Urinary bladder (tissue), 4 donors: Measurements from ENCODE around the gene ACOT7. TPM values are rescaled to one million over a fixed set of nuclear protein-coding genes. Genes with fewer than 3 reads are reported as not detected.
"Not testable (repeated sequence)": the region's sequence is repeated elsewhere in the genome, so short reads cannot be mapped to it uniquely, and the experiment has no call there.

Experiments used
- DNase-seq: peaks from one replicate; pipeline ENCODE4 v3.0.0-alpha.2; 2015; ENCODE audit errors: extremely low spot score
- H3K27ac ChIP-seq: one replicate; pipeline ENCODE4 v1.5.1; 2013; ENCODE audit warnings: low read depth, mild to moderate bottlenecking, moderate library complexity
- H3K36me3 ChIP-seq: one replicate; pipeline ENCODE4 v1.6.1; 2013; ENCODE audit warnings: mild to moderate bottlenecking, moderate library complexity; ENCODE audit not compliant: insufficient read depth
- H3K4me1 ChIP-seq: one replicate; pipeline ENCODE4 v1.6.1; 2013; ENCODE audit warnings: mild to moderate bottlenecking, moderate library complexity; ENCODE audit not compliant: insufficient read depth
- H3K4me3 ChIP-seq: one replicate; pipeline ENCODE4 v1.5.1; 2013; ENCODE audit warnings: low read depth, low read length
- WGBS: extraction: QIAGEN DNeasy Blood & Tissue Kit; methylation state at CpG from one replicate; pipeline ENCODE4 v1.1.7; 2013; 5-methylcytosine and 5-hydroxymethylcytosine counted together
- polyA plus RNA-seq: library from polyadenylated mRNA; stranded (reverse); fragments of 200-250 nt; gene quantifications from one replicate; pipeline ENCODE4 v1.2.3, GENCODE V29; 2013
- total RNA-seq: library from RNA; depleted of rRNA; stranded (reverse); fragments of >200 nt; gene quantifications from one replicate; pipeline ENCODE4 v1.2.3, GENCODE V29; 2014
- donor health status: healthy with polysubstance abuse.
- donor health status: healthy.

The ACOT7 gene, protein sequence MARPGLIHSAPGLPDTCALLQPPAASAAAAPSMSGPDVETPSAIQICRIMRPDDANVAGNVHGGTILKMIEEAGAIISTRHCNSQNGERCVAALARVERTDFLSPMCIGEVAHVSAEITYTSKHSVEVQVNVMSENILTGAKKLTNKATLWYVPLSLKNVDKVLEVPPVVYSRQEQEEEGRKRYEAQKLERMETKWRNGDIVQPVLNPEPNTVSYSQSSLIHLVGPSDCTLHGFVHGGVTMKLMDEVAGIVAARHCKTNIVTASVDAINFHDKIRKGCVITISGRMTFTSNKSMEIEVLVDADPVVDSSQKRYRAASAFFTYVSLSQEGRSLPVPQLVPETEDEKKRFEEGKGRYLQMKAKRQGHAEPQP
- total RNA-seq = 6.9 TPM
- 36.8 TPM for polyA plus RNA-seq

DNA sequence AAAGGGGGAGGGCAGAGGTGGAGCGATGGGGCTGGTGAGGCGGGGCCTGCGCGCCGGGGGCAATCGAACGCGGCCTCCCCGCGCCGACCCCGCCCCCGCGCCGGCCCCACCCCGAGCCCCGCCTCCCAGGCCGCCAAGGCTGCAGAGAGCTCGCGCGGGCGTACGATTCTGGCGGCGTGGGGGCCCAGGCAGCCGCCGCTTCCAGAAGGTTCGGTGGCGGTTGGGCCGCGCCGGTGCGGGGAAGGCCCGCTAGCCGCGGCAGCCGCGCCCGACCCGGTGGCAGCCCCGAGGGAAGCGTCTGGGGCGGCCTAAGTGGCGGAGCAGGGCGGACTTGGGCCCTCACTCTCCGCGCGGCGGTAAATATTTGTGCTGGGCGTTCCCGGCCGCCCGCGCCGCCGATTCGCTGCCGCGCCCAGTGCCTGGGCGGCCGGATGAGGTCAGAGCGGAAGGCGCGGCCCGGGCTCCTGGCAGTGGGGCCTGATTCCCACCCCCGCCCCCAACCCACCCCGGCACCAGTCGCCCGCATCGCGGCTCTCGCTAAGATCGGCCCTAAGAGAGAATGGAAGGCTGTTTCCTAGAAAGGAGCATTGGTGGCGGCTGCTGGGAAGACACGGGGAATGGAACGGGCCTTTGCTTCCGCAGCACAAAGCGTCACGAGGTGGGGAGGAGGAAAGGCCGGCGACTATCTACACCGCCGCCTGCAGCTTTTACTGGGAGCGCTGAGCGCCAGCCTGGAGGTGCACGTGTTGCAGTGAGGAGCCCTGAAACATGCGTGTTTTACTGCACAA is at the start of gene ACOT7:
ACOT7 (minus strand) TSS at position 368 of the 788 bp plus-strand sequence. CDS start 368 bp downstream, outside the sequence.
- DNase-seq = peak; percentile 61
- no peaks in the 10 kb centered on the region for H3K36me3 ChIP-seq
- H3K4me3 ChIP-seq = peak within 1 kb of the TSS; percentile 69
- under 1% methylated on average over 87 of the region's 87 CpGs for WGBS
- H3K27ac ChIP-seq = peak within 1 kb of the TSS; percentile 100
- no peaks in the 10 kb centered on the region for H3K4me1 ChIP-seq

DNA sequence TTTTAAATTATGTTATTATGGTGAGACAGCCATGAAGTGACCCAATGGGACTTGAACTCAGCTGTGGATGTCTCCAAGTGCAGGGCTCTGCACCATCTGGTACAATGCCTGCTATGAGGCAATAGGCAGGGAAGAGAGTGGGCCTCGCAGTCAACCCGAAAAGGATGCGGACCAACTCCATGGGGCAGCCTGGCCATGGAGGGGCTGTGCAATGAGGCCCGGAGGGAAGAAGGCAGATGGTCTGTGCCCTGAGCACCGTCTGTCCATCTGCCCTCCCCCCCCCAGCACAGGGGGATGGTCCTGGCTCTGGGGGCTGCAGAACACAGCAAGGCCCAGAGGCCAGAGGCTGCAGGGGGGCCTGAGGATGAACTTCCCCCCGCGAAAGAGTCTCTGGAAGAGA is 48.0 kb upstream of the ACOT7 start:
- H3K36me3 ChIP-seq = no peaks in the 10 kb centered on the region
- no peak overlapping the region for H3K4me3 ChIP-seq
- WGBS = 72% methylated on average over 7 of the region's 7 CpGs
- no peak overlapping the region for H3K27ac ChIP-seq
- no peaks in the 10 kb centered on the region for H3K4me1 ChIP-seq
- DNase-seq = no peak

DNA sequence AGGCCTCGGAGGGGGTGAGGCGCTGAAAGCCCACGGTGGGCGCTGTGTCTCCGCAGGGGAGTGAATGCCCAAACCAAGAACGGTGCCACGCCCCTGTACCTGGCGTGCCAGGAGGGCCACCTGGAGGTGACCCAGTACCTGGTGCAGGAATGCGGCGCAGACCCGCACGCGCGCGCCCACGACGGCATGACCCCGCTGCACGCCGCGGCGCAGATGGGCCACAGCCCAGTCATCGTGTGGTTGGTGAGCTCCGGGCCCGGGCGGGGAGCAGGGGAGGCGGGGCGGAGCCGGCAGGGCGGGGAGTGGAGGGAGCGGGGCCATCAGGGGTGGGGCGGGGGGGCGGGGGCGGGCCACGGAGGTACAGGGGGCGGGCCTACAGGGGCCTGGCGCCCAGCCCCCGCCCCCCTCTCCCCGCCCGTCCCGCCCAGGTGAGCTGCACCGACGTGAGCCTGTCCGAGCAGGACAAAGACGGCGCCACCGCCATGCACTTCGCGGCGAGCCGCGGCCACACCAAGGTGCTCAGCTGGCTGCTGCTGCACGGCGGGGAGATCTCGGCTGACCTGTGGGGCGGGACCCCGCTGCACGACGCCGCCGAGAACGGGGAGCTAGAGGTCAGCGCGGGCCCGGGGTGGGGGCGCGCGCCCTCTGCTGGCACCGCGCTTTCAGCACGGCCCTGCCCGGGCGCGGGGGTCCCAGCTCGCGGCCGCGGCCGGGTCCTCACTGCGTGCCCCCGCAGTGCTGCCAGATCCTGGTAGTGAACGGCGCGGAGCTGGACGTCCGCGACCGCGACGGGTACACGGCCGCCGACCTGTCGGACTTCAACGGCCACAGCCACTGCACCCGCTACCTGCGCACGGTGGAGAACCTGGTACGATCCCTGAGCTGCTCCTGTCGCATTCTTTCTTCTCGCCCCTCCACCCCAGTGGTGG is 46.9 kb upstream of the ACOT7 start:
- WGBS = 5% methylated on average over 97 of the region's 101 CpGs
- no peak for DNase-seq
- H3K4me1 ChIP-seq = no peaks in the 10 kb centered on the region
- no peak overlapping the region for H3K27ac ChIP-seq
- no peak overlapping the region for H3K4me3 ChIP-seq
- no peaks in the 10 kb centered on the region for H3K36me3 ChIP-seq

DNA sequence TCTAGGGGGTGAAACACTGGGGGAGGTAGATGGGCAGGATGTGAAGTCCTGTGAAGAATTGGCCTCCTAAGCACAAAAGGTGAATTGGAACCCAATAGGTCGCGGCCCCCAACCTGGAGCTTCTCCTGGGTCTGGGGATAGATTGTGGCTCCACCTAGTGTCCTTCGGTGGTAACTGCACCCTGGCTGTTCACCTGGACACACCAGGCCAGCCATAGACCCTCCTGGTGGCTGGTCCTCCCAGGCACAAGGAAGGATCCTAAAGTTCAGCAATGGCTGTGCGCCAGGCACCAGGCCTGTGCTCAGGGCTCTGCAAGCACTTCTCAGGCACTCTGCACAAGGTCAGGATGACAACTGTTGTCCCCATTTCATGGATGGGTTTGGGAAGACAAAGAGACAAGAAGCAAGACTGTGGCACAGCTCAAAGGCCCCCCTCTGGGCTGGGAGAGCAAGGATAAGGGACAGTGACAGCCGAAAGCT is 44.5 kb upstream of the ACOT7 start:
- Histone ChIP-seq H3K27ac (no peak overlapping the region), H3K4me1 (no peaks in the 10 kb centered on the region), H3K36me3 (no peaks in the 10 kb centered on the region), H3K4me3 (no peak overlapping the region)
- DNase-seq = no peak
- WGBS = 10% methylated on average over 5 of the region's 5 CpGs

DNA sequence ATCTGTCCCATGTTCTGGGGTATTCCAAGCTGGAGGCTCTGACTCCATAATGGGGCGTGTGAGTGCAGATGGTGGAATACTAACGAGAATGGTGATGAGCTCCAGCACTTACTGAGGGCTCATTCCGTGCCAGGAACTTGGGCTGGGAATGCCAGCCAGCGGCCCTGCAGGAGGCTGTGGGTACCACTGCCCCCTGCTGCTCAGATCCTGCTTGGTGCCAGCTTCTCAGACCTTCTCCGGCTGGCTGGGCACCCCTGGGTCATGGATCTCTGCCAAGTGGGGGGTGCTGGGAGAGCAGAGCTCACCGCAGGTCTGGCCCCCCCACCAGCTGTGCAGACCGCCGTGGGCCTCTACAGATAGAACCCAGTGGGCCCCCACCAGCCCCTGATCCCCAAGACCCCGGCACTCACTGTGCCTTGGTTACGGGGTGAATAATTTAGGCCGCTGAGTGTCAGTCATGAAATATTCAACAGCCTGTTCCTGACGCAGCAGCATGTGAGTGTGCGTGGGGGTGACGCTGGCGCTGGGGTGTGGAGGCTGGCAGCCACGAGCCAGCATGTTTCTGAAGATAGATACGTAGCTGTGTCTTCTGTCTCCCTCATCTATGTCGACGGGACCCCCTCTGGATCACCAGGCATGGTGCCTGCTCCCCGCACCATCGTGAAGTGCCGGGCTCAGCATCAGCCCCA is 43.6 kb upstream of the ACOT7 start:
- DNase-seq, H3K27ac ChIP-seq, H3K4me1 ChIP-seq, H3K36me3 ChIP-seq, H3K4me3 ChIP-seq: not testable (repeated sequence)
- 66% methylated on average over 22 of the region's 22 CpGs for WGBS

DNA sequence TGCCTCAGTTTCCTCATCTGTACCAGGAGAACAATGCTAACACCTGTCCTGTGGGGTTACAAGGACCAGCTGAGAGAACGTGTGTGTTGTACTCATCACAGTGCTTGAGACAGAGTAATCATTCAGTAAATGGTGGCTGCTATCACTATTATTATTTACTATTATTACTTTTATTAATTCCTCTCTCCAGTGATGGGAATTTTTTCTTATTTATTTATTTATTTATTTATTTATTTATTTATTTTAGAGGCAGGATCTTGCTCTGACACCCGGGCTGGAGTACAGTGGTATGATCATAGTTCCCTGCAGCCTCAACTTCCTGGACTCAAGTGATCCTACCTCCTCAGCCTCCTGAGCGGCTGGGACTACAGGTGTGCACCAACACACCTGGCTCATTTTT is 42.7 kb upstream of the ACOT7 start:
- not testable (repeated sequence) for H3K27ac ChIP-seq, H3K36me3 ChIP-seq, DNase-seq, H3K4me1 ChIP-seq, H3K4me3 ChIP-seq
- WGBS = 85% methylated on average over 3 of the region's 3 CpGs

DNA sequence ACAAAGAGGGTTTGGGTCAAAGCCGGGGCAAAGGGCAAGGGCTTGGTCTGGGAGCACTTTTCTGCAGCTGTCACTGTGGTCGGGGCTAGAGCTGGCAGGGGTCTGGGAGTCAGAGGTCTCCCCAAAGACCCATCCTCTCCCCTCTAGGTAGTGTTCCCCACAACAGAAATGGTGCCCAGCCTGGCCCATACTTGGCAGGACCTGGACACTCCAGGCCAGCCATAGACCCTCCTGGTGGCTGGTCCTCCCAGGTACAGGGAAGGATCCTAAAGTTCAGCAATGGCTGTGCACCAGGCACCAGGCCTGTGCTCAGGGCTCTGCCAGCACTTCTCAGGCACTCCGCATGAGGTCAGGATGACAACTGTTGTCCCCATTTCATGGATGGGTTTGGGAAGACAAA is 42.0 kb upstream of the ACOT7 start:
- DNase-seq = no peak
- WGBS = 72% methylated on average over 3 of the region's 3 CpGs
- Histone ChIP-seq H3K4me1 (no peaks in the 10 kb centered on the region), H3K27ac (no peak overlapping the region), H3K36me3 (no peaks in the 10 kb centered on the region), H3K4me3 (no peak overlapping the region)

DNA sequence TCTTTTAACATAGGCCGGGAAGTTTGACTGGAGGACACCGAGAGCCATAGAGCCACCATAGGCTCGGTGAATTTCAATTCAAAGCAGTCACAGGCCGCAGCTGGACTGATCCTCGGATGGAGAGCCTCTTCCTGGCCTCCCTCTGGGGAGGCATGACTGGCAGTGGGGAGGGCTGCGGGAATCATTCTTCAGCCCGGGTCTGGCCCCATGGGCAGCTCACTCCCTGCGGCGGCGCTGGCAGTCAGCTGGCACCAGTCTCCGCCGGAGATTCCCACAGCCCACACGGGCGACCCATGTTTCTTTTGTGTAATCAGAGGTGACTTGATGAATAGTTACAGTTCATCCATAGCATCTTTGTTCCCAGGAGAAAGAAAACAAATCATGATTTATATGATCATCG is 41.6 kb upstream of the ACOT7 start:
- DNase-seq = no peak
- no peaks in the 10 kb centered on the region for H3K4me1 ChIP-seq
- no peak overlapping the region for H3K4me3 ChIP-seq
- no peak overlapping the region for H3K27ac ChIP-seq
- WGBS = 88% methylated on average over 15 of the region's 15 CpGs
- H3K36me3 ChIP-seq = no peaks in the 10 kb centered on the region

DNA sequence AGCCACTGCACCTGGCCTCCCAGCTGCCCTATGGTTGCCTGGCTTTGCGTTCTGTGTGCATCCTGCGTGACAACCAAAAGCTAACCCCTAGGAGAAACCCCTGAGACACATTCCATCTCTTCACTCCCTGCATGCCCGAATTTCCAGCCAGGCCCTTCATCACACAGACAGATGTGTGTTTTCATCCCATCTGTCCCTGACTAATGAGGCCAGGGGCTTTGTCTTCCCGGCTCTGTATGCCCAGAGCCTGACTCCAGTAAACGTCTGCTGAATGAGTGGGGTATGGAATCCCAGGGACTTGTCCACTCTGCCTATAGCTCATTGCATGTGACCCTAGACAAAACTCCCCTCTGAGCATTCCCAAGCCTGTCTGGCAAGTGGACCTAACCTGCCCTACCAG is 40.6 kb upstream of the ACOT7 start:
- DNase-seq = no peak
- H3K4me3 ChIP-seq = no peak overlapping the region
- WGBS = 65% methylated on average over 5 of the region's 5 CpGs
- H3K27ac ChIP-seq = no peak overlapping the region
- H3K4me1 ChIP-seq = no peaks in the 10 kb centered on the region
- H3K36me3 ChIP-seq = no peaks in the 10 kb centered on the region

DNA sequence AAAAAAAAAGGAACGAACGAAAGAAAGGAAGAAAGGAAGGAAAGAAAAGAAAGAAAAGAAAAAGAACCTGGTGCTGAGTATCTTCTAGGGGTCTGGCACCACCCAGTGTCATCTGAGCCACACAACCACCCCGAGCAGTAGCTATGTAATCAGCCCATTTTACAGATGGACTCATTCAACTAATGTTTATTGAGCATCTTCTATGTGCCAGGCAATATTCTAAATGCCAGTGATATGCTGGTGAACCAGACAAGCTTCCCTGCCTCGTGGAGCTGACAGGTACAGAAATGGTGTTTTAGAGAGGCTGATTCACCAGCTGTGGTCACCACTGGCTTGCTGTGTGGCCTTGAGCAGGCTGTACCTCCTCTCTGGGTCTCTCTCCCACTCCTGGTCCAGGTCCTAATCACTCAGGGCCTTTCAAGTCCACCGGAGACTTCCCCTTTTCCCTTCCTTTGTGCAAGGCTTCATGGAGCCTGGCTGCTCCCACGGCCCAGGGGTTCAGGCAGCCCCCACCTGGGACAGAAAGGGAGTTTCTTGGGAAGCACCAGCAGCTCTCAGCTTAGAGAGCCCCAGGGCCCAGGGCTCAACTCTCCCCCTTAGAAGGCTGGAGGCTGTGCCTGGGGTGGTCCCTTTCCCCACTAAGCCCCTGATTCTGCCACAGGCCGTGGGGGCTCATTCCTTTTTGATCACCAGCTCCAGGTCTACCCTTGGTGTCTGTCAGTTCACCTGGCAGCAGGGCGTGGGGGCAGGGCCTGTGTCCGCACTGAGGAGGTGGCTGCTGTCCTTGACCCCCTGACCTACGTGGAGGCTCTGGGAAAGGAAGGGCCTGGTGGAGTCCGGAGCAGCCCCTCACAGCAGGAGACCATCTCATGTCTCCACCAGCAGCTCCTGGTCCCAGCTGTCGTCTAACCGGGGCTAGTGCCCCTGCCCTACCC is 38.3 kb upstream of the ACOT7 start:
- not testable (repeated sequence) for H3K4me1 ChIP-seq
- 77% methylated on average over 13 of the region's 13 CpGs for WGBS

DNA sequence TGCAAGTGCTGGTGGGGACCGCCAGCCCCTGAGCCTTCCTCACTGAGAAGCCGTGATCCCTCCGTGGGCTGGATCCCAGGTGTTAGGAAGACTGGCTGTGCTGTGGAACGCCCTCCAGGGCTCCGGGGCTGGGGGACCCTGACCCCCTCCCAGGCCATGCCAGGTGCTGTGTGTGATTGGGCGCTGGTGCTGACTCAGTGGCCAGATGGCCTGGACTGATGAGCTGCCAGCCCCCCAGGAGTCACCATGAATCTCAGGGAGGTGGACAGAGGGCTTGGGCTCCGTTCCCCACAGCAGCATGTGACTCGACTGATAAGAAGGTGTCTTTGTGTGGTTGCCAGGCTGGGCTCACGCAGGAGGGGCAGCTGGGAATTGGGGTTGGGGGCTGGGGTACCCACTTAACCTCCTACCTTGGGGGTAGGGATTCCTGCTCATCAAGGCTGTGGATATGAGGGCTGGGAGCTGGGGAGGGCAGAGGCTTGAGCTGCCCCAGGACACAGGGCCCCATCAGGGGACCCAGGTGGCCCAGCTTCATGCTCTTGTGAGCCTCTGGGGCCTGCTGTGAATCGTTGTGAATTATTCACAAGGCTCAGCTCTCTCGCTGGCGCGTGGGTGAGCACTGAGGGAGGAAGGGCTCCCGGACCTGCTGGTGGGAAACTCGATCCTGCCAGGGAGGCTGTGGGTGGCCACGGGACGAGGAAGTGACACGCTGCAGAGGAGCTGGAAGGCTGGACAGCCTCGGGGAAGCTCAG is 36.3 kb upstream of the ACOT7 start:
- not testable (repeated sequence) for H3K27ac ChIP-seq, DNase-seq, H3K36me3 ChIP-seq, H3K4me3 ChIP-seq, H3K4me1 ChIP-seq
- WGBS = 31% methylated on average over 19 of the region's 19 CpGs

More for the DNA sequence above, 38.3 kb upstream of the ACOT7 start:
- not testable (repeated sequence) for H3K27ac ChIP-seq, H3K4me3 ChIP-seq, H3K36me3 ChIP-seq, DNase-seq
